Psoas muscle (tissue), 8 donors: ENCODE measurements around the gene HHIPL1. TPM values are rescaled to one million over a fixed set of nuclear protein-coding genes. Genes with fewer than 3 reads are reported as not detected.

Experiments
- ATAC-seq, 4 donors: fragments of 200-7000 bp; cut with Tn5 transposase; one replicate each; pipeline ENCODE4 v1.9.1; 2020; ENCODE audit warnings: moderate library complexity in 3 of 4, mild to moderate bottlenecking in 2 of 4
- DNase-seq, 2 donors: peaks; one replicate each; pipeline ENCODE4 v3.0.0-alpha.2; 2020
- H3K27ac ChIP-seq: fragments of 200-600 bp; one replicate; pipeline ENCODE4 v1.8.0; 2022
- H3K27me3 ChIP-seq, 3 donors: fragments of 200-600 bp in 1 of 3; one replicate each; pipeline versions ENCODE4 v1.6.1 to v1.8.0; 2013 to 2022; ENCODE audit warnings: low read length in 2 of 3, mild to moderate bottlenecking in 2 of 3, moderate library complexity in 1 of 3; ENCODE audit not compliant: insufficient read depth in 3 of 3
- H3K36me3 ChIP-seq, 2 donors: fragments of 200-600 bp in 1 of 2; one replicate each; pipeline versions ENCODE4 v1.6.1 to v1.8.0; 2013 to 2022; ENCODE audit warnings: low read depth in 1 of 2, mild to moderate bottlenecking in 1 of 2, moderate library complexity in 1 of 2; ENCODE audit not compliant: insufficient read depth in 1 of 2
- H3K4me1 ChIP-seq: fragments of 200-600 bp; one replicate; pipeline ENCODE4 v1.8.0; 2022
- H3K4me3 ChIP-seq: fragments of 200-600 bp; one replicate; pipeline ENCODE4 v1.8.0; 2022; ENCODE audit warnings: mild to moderate bottlenecking
- H3K9me3 ChIP-seq: fragments of 200-600 bp; one replicate; pipeline ENCODE4 v1.8.0; 2022
- CTCF ChIP-seq: fragments of 200-600 bp; IDR thresholded peaks from one replicate; pipeline ENCODE4 v1.8.0; 2022; ENCODE audit warnings: antibody characterized with exemption
- WGBS, 3 donors: extraction: QIAGEN DNeasy Blood & Tissue Kit; methylation state at CpG; one replicate each; pipeline versions ENCODE4 v1.1.6 to v1.1.7; 2013; 5-methylcytosine and 5-hydroxymethylcytosine counted together
- intact Hi-C, 2 donors: fragments of 100-400 bp; cut with DNase I; formaldehyde crosslinking; loops; one replicate each; pipeline versions ENCODE4 v1.11.0 to v1.14.2; 2022
- polyA plus RNA-seq, 3 donors: library from polyadenylated mRNA; stranded (reverse); fragments of 200-250 nt; gene quantifications; one replicate each; pipeline ENCODE4 v1.2.3, GENCODE V29; 2013
- total RNA-seq, 4 donors: library from RNA; stranded (reverse); fragmentation: NEBNext Ultra II Directional in 2 of 4; extraction: Animal tissue kit (Norgen Biotek cat#: 25700) in 2 of 4; gene quantifications; one replicate each; pipeline versions ENCODE4 v1.2.1 to v1.2.4, GENCODE V29; 2021 to 2023
- donor health status: healthy with polysubstance abuse.
- donor health status: DM: no; HTN: no; CAD: no; lungs with moderate emphysema.
- donor health status: Bipolar disorder and iron deficiency.
- donor health status: healthy.
- donor health status: DM: yes; HTN: yes; CAD: no.
- donor health status: DM: no; HTN: no; CAD: no.
- donor health status: DM: no; HTN: no; CAD: no.
- donor health status: DM: yes; HTN: yes; CAD: no.

Gene HHIPL1
- total and polyA plus RNA-seq, 7 donors = 0.12 to 0.86 (median 0.32) TPM

- WGBS, 3 donors = 85 to 92% (median 90%) methylated on average over 11 of the region's 11 CpGs
- Histone ChIP-seq H3K4me3 (no peak overlapping the region), H3K36me3 (no peaks in the 10 kb centered on the region), H3K27ac (no peak overlapping the region), H3K27me3 (peaks cover 0 to 22% (median 3%) of the 10 kb centered on the region in 3 donors), H3K9me3 (no peaks in the 10 kb centered on the region), H3K4me1 (peaks cover 12% of the 10 kb centered on the region)
- intact Hi-C loops = no loop called here
- no peak for TF ChIP-seq CTCF
- DNase-seq (no peak), ATAC-seq (no peak)
Observed at GRCh38 chr14:99644035-99644587, 818 bp upstream of the HHIPL1 start.

GRCh38 chr14:99645545-99646505 lies 896 bp downstream of the HHIPL1 start:
- WGBS, 3 donors = 42 to 59% (median 44%) methylated on average over 24 to 32 of the region's 32 CpGs
- Histone ChIP-seq H3K4me3 (peak overlapping the region; percentile 68), H3K27me3 (peaks cover 0 to 22% (median 3%) of the 10 kb centered on the region in 3 donors), H3K27ac (peak overlapping the region; percentile 36), H3K4me1 (peaks cover 12% of the 10 kb centered on the region), H3K36me3 (no peaks in the 10 kb centered on the region), H3K9me3 (no peaks in the 10 kb centered on the region)
- DNase-seq (no peak), ATAC-seq (no peak)
- TF ChIP-seq CTCF = no peak
- intact Hi-C loops = no loop called here

GRCh38 chr14:99647411-99647810 lies 2.5 kb downstream of the HHIPL1 start:
- TF ChIP-seq CTCF = no peak
- Histone ChIP-seq H3K27me3 (peaks cover 0 to 22% (median 3%) of the 10 kb centered on the region in 3 donors), H3K4me1 (peaks cover 12% of the 10 kb centered on the region), H3K9me3 (no peaks in the 10 kb centered on the region), H3K27ac (no peak overlapping the region), H3K4me3 (no peak overlapping the region), H3K36me3 (no peaks in the 10 kb centered on the region)
- intact Hi-C loops = no loop called here
- WGBS, 3 donors = 49 to 51% (median 50%) methylated on average over 7 of the region's 7 CpGs
- no peak for DNase-seq
- no peak for ATAC-seq

- intact Hi-C loops = no loop called here
- Histone ChIP-seq H3K4me1 (peaks cover 12% of the 10 kb centered on the region), H3K27me3 (peaks cover 0 to 22% (median 3%) of the 10 kb centered on the region in 3 donors), H3K9me3 (no peaks in the 10 kb centered on the region), H3K27ac (no peak overlapping the region), H3K4me3 (no peak overlapping the region), H3K36me3 (no peaks in the 10 kb centered on the region)
- ATAC-seq = no peak
- no peak for TF ChIP-seq CTCF
- WGBS, 3 donors = 85 to 91% (median 86%) methylated on average over 8 of the region's 8 CpGs
- DNase-seq = no peak
Observed at GRCh38 chr14:99648027-99648784, 3.3 kb downstream of the HHIPL1 start.
